CD14-positive monocyte (primary cell): ENCODE data around the gene RAD54L. TPM values are rescaled to one million over a fixed set of nuclear protein-coding genes. Genes with fewer than 3 reads are reported as not detected.
"Not testable (repeated sequence)": the region's sequence is repeated elsewhere in the genome, so short reads cannot be mapped to it uniquely, and the experiment has no call there.

Experiments
- DNase-seq, 3 donors: peaks; one replicate each; pipeline ENCODE4 v3.0.0-alpha.2; 2011 to 2022
- H2AFZ ChIP-seq: 2 replicates; pipeline ENCODE4 v1.6.0; 2012; ENCODE audit warnings: mild to moderate bottlenecking, low read depth, low read length, inconsistent platforms; ENCODE audit not compliant: insufficient read depth, poor library complexity, severe bottlenecking
- H3K27ac ChIP-seq, 2 donors: 1 replicate in 1 of 2; 2 replicates in 1 of 2; pipeline ENCODE4 v1.5.1; 2012 to 2013; ENCODE audit warnings: low read length in 2 of 2, control low read depth in 1 of 2, inconsistent platforms in 1 of 2, low read depth in 1 of 2, mild to moderate bottlenecking in 1 of 2
- H3K27me3 ChIP-seq, 2 donors: one replicate each; pipeline versions ENCODE4 v1.6.0 to v1.6.1; 2011 to 2013; ENCODE audit warnings: low read length in 2 of 2; ENCODE audit not compliant: control insufficient read depth in 2 of 2, insufficient read depth in 2 of 2
- H3K36me3 ChIP-seq, 2 donors: replicated peaks in 1 of 2; 1 replicate in 1 of 2; 2 replicates in 1 of 2; pipeline versions ENCODE4 v1.5.1 to v1.6.1; 2012 to 2013; ENCODE audit warnings: low read length in 2 of 2, control low read depth in 1 of 2, inconsistent platforms in 1 of 2, mild to moderate bottlenecking in 1 of 2; ENCODE audit not compliant: insufficient read depth in 2 of 2, control insufficient read depth in 1 of 2
- H3K4me1 ChIP-seq, 2 donors: 1 replicate in 1 of 2; 2 replicates in 1 of 2; pipeline versions ENCODE4 v1.5.1 to v1.6.1; 2012 to 2013; ENCODE audit warnings: low read length in 2 of 2, control low read depth in 1 of 2, inconsistent platforms in 1 of 2, mild to moderate bottlenecking in 1 of 2, moderate library complexity in 1 of 2; ENCODE audit not compliant: insufficient read depth in 2 of 2, control insufficient read depth in 1 of 2
- H3K4me2 ChIP-seq: replicated peaks from 2 replicates; pipeline ENCODE3; 2012; ENCODE audit warnings: low read length, moderate library complexity, mild to moderate bottlenecking; ENCODE audit not compliant: poor library complexity, severe bottlenecking; ENCODE audit errors: extremely low read depth
- H3K4me3 ChIP-seq, 3 experiments: fragments of 200-600 bp in 1 of 3; sonication (generic) in 1 of 3; replicated peaks in 1 of 3; 1 replicate in 2 of 3; 2 replicates in 1 of 3; pipeline ENCODE4 v1.5.1; 2011 to 2013; ENCODE audit warnings: low read length in 3 of 3, mild to moderate bottlenecking in 3 of 3, control low read depth in 2 of 3, low read depth in 2 of 3, inconsistent platforms in 1 of 3, moderate library complexity in 1 of 3
- H3K79me2 ChIP-seq: 2 replicates; pipeline ENCODE4 v1.6.0; 2012; ENCODE audit warnings: mild to moderate bottlenecking, control low read depth, inconsistent platforms, low read length, moderate library complexity; ENCODE audit not compliant: insufficient read depth
- H3K9ac ChIP-seq: 2 replicates; pipeline ENCODE4 v1.6.0; 2017; ENCODE audit warnings: low read length, mild to moderate bottlenecking; ENCODE audit not compliant: insufficient read depth, poor library complexity, severe bottlenecking
- H3K9me3 ChIP-seq, 2 donors: replicated peaks in 1 of 2; 1 replicate in 1 of 2; 2 replicates in 1 of 2; pipeline versions ENCODE4 v1.5.1 to v1.6.1; 2012 to 2013; ENCODE audit warnings: low read length in 2 of 2, control low read depth in 1 of 2; ENCODE audit not compliant: control insufficient read depth in 1 of 2, insufficient read depth in 1 of 2
- H4K20me1 ChIP-seq: 2 replicates; pipeline ENCODE4 v1.6.0; 2012; ENCODE audit warnings: mild to moderate bottlenecking, low read length, control low read depth, moderate library complexity; ENCODE audit not compliant: insufficient read depth
- H3K27ac Mint-ChIP-seq, 7 donors: one replicate each; pipeline ENCODE4 v1.8.0; 2020; ENCODE audit warnings: mild to moderate bottlenecking in 7 of 7, mixed read lengths in 7 of 7, moderate library complexity in 6 of 7, inconsistent platforms in 2 of 7
- H3K27me3 Mint-ChIP-seq, 3 donors: one replicate each; pipeline ENCODE4 v1.8.0; 2021 to 2022; ENCODE audit warnings: low read depth in 3 of 3, mild to moderate bottlenecking in 3 of 3, mixed read lengths in 3 of 3, moderate library complexity in 3 of 3, inconsistent platforms in 1 of 3
- H3K36me3 Mint-ChIP-seq, 2 donors: one replicate each; pipeline ENCODE4 v1.8.0; 2020; ENCODE audit warnings: mixed read lengths in 2 of 2, inconsistent platforms in 1 of 2, mild to moderate bottlenecking in 1 of 2
- H3K4me1 Mint-ChIP-seq: one replicate; pipeline ENCODE4 v1.8.0; 2020; ENCODE audit warnings: mild to moderate bottlenecking, mixed read lengths
- H3K4me3 Mint-ChIP-seq, 2 donors: one replicate each; pipeline ENCODE4 v1.8.0; 2020; ENCODE audit warnings: mild to moderate bottlenecking in 2 of 2, mixed read lengths in 2 of 2, moderate library complexity in 1 of 2
- H3K9me3 Mint-ChIP-seq, 7 donors: one replicate each; pipeline ENCODE4 v1.8.0; 2020 to 2022; ENCODE audit warnings: mixed read lengths in 7 of 7, mild to moderate bottlenecking in 6 of 7, moderate library complexity in 6 of 7, inconsistent platforms in 2 of 7
- WGBS: methylation state at CpG from one replicate; pipeline ENCODE4 v1.1.5; 2013; ENCODE audit warnings: missing lambda C conversion rate; ENCODE audit not compliant: insufficient coverage; 5-methylcytosine and 5-hydroxymethylcytosine counted together
- intact Hi-C, 2 donors: fragments of 100-400 bp; cut with micrococcal nuclease; formaldehyde crosslinking; loops; one replicate each; pipeline versions ENCODE4 v1.15.0 to v1.15.1; 2023
- polyA plus RNA-seq, 3 donors: library from polyadenylated mRNA; depleted of rRNA in 1 of 3; unstranded in 2 of 3; stranded (reverse) in 1 of 3; fragments of 300-500 nt in 2 of 3; fragments of >200 nt in 1 of 3; fragmentation: Illumina TruSeq in 2 of 3; gene quantifications; 1 replicate in 2 of 3; 2 replicates in 1 of 3; pipeline ENCODE4 v1.2.3, GENCODE V29; 2012 to 2021
- TF ChIP-seq, protein P1 (sequence below): fragments of 200-600 bp; IDR thresholded peaks from one replicate; pipeline ENCODE4 v1.8.0; 2022; ENCODE audit warnings: antibody characterized with exemption, mild to moderate bottlenecking

Gene RAD54L
- polyA plus RNA-seq, 3 donors, result 0.13 TPM; not detected in 2

DNA sequence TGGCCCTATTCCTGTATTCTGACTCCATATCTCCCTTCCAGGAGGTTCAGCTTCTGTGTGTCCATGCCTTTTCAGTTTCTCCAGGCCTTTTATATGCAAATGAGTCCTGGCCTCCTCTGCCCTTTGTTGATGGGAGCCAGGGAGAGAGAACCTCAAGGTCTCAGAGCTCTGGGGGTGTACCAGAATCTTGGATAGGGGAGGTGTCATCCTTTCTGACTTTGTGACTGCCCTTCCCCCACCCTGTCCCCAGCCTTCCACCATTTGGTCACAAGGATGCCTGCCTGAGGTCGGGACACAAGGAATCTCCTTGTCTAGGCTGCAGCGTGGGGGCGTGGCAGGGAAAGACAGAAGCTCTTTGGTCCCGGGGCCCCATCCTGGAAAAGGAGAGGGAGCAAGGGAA is 25.8 kb upstream of the RAD54L start:
- Histone ChIP-seq H3K27me3 (no peaks in the 10 kb centered on the region), H3K27ac (no peak overlapping the region), H2AFZ (no peak overlapping the region), H4K20me1 (no peaks in the 10 kb centered on the region), H3K36me3 (no peaks in the 10 kb centered on the region), H3K4me2 (no peak overlapping the region), H3K9me3 (no peaks in the 10 kb centered on the region), H3K79me2 (no peaks in the 10 kb centered on the region), H3K9ac (no peak overlapping the region), H3K4me1 (no peaks in the 10 kb centered on the region), H3K4me3 (no peak overlapping the region)
- no peak for DNase-seq
- peaks cover 2% of the 10 kb centered on the region for H3K4me1 Mint-ChIP-seq
- H3K9me3 Mint-ChIP-seq, result peaks cover 0 to 1% (median 0%) of the 10 kb centered on the region in 7 donors
- H3K4me3 Mint-ChIP-seq, result no peak overlapping the region
- intact Hi-C loops, result no loop called here
- TF ChIP-seq, protein P1, sequence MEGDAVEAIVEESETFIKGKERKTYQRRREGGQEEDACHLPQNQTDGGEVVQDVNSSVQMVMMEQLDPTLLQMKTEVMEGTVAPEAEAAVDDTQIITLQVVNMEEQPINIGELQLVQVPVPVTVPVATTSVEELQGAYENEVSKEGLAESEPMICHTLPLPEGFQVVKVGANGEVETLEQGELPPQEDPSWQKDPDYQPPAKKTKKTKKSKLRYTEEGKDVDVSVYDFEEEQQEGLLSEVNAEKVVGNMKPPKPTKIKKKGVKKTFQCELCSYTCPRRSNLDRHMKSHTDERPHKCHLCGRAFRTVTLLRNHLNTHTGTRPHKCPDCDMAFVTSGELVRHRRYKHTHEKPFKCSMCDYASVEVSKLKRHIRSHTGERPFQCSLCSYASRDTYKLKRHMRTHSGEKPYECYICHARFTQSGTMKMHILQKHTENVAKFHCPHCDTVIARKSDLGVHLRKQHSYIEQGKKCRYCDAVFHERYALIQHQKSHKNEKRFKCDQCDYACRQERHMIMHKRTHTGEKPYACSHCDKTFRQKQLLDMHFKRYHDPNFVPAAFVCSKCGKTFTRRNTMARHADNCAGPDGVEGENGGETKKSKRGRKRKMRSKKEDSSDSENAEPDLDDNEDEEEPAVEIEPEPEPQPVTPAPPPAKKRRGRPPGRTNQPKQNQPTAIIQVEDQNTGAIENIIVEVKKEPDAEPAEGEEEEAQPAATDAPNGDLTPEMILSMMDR, result no peak
- no peaks in the 10 kb centered on the region for H3K36me3 Mint-ChIP-seq
- H3K27me3 Mint-ChIP-seq, result peaks cover 0 to 5% (median 1%) of the 10 kb centered on the region in 3 donors
- WGBS, result 100% methylated on average over 2 of the region's 4 CpGs
- H3K27ac Mint-ChIP-seq, result peak overlapping the region in 1 of 7 donors; percentile 27

DNA sequence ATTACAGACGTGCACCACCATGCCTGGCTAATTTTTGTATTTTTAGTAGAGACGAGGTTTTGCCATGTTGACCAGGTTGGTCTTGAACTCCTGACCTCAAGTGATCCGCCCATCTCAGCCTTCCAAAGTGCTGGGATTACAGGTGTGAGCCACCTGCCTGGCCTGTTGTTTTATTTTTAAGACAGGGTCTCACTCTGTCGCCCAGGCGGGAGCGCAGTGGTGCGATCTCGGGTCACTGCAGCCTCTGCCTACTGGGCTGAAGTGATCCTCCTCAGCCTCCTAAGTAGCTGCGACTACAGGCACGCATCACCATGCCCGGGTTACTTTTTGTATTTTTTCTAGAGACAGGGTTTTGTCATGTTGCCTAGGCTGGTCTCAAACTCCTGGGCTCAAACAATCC is 24.5 kb upstream of the RAD54L start:
- H3K9ac ChIP-seq, H3K27me3 Mint-ChIP-seq, H3K27ac ChIP-seq, intact Hi-C loops, H3K36me3 Mint-ChIP-seq, H3K4me3 Mint-ChIP-seq, H3K27me3 ChIP-seq, H3K27ac Mint-ChIP-seq, H3K79me2 ChIP-seq, DNase-seq, H4K20me1 ChIP-seq, H3K4me2 ChIP-seq, H3K36me3 ChIP-seq, H3K9me3 Mint-ChIP-seq, H3K4me3 ChIP-seq, H2AFZ ChIP-seq, H3K4me1 Mint-ChIP-seq, H3K4me1 ChIP-seq, H3K9me3 ChIP-seq: not testable (repeated sequence)
- 92% methylated on average over 11 of the region's 11 CpGs for WGBS
